Anterior cingulate cortex (tissue), 58 donors: ENCODE results near the gene SPOUT1.
"Not testable (repeated sequence)": the region's sequence is repeated elsewhere in the genome, so short reads cannot be mapped to it uniquely, and the experiment has no call there.

Experiments
- DNase-seq, 58 donors: peaks; one replicate each; lab custom pipeline; 2025; lab: John Stamatoyannopoulos, UW

Gene SPOUT1, protein sequence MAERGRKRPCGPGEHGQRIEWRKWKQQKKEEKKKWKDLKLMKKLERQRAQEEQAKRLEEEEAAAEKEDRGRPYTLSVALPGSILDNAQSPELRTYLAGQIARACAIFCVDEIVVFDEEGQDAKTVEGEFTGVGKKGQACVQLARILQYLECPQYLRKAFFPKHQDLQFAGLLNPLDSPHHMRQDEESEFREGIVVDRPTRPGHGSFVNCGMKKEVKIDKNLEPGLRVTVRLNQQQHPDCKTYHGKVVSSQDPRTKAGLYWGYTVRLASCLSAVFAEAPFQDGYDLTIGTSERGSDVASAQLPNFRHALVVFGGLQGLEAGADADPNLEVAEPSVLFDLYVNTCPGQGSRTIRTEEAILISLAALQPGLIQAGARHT

DNA sequence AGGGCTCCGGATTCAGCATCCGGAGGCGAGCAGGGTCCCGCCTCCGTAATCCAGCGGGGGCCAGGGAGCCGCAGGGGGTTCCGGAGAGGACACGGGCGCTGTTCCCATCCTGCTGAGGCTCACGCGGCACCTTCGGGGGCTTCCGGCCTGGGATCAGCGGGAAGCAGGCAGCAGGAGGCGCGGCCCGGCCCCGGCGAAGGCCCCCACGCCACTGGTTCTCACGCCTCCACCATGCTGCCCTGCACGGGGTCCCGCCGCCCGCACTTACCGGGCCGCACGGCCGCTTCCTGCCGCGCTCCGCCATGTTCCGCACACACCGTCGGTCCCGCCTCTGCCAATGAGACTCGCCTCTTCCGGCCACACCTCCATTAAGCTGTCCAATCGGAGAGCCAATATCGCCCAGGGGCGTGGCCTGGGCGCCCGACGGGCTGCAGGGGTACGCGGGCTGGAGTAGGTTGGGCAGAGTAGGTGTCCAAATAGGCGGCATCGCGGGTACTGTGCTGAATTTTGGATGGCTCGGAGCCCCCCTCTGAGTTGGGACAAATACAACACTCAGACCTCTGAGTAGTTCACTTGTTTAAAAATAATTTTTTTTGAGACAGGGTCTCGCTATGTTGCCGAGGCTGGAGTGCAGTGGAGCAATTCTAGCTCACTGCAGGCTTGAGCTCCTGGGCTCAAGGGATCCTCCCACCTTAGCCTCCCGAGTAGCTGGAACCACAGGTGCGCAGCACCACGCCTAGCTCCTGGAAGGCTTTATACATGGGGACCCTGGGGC is at the start of gene SPOUT1:
Gene SPOUT1, minus strand, starts transcription at position 318 of the 775 bp plus-strand sequence. Its CDS starts 14 bp downstream, at position 304.
- peak; percentile 33 to 97 (median 88) for DNase-seq

DNA sequence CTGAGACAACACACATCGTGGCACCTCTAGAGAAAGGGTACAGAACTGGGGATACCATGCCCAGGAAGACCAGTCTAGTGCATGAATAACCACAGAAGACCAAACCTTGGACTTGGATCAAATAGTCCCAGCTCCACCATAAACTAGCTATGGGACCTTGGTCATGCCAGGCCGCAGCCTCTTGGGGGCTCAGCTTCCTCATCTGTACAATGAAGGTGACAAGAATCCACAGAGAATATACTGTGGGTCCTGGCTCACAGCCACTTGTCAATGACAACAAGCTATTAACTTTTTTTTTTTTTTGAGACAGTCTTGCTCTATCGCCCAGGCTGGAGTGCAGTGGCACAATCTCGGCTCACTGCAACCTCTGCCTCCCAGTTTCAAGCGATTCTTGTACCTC is 48.3 kb upstream of the SPOUT1 start:
- no peak for DNase-seq

- not testable (repeated sequence) for DNase-seq
Observed at GRCh38 chr9:128870941-128871265, 41.3 kb upstream of the SPOUT1 start.

- DNase-seq, result no peak
Observed at GRCh38 chr9:128870128-128870940, 40.7 kb upstream of the SPOUT1 start.

GRCh38 chr9:128863647-128864046 is 34.1 kb upstream of the SPOUT1 start:
- peak in 31 of 58 donors; percentile 12 to 64 (median 37) for DNase-seq

DNA sequence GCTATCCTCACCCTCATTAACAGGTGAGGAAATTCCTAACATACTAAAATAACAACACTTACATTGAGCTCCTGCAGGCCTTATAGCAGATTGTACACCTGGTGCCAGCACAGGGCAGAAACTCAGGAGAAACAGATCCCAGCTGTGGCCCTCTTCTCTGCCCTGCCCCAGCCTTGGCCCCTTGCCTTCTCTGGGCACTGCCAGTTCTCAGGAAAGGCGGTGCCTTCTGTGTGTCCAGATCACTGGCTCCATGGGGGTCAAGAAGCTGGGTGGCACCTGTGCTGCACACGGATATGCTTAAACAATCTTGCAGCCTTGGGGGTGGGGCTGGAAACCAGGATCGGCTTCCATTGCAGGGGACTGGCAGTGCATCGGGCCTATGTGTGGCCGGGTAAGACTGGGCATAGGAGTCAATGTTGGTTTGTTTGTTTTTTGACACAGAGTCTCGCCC is 32.8 kb upstream of the SPOUT1 start:
- peak in 1 of 58 donors; percentile 33 for DNase-seq

GRCh38 chr9:128861501-128861900 is 31.9 kb upstream of the SPOUT1 start:
- DNase-seq, result no peak

DNA sequence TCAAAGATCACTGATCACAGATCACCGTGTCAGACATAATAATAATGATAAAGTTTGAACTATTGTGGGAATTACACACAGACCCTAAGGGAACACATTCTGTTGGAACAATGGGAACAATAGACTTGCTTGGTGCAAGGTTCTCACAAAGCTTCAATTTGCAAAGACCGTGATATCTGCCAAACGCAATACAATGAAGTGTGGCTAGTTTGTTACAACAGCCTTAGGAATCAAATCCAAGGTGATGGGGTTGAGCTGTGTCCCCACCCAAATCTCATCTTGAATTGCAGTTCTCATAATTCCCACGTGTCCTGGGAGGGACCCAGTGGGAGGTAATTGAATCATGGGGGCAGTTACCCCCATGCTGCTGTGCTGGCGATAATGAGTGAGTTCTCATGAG is 31.3 kb upstream of the SPOUT1 start:
- DNase-seq, result peak in 2 of 58 donors; percentile 14 to 41

- not testable (repeated sequence) for DNase-seq
Observed at GRCh38 chr9:128858476-128858875, 28.9 kb upstream of the SPOUT1 start.

DNA sequence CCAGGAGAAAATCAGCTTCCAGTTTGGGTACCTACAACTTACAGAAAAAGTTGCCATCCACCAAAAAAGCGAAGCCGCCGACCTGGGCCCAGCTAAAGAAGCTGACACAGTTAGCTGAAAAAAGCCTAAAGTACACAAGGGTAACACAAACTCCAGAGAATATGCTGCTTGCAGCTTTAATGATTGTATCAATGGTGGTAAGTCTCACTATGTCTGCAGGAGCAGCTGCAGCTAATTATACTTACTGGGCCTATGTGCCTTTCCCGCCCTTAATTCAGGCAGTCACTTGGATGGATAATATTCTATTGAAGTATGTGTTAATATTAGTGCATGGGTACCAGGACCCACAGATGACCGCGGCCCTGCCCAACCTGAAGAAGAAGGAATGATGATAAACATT is 24.9 kb upstream of the SPOUT1 start:
- DNase-seq, result not testable (repeated sequence)

- DNase-seq, result not testable (repeated sequence)
Observed at GRCh38 chr9:128852646-128853045, 23.1 kb upstream of the SPOUT1 start.

GRCh38 chr9:128851779-128852600 is 22.4 kb upstream of the SPOUT1 start:
- peak in 19 of 58 donors; percentile 2 to 54 (median 18) for DNase-seq

DNA sequence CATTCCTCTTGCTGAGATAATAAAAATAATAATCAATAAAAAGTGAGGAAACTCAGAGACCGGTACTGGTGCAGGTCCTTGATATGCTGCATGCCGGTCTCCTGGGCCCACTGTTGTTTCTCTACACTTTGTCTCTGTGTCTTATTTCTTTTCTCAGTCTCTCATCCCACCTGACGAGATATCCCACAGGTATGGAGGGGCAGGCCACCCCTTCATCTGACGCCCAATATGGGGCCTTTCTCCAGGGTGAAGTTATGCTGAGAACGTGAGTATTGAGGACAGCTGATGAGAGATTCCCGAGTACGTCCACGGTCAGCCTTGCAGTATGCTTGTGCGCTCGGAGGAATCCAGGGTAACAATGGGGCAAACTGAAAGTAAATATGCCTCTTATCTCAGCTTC is 21.4 kb upstream of the SPOUT1 start:
- not testable (repeated sequence) for DNase-seq

DNA sequence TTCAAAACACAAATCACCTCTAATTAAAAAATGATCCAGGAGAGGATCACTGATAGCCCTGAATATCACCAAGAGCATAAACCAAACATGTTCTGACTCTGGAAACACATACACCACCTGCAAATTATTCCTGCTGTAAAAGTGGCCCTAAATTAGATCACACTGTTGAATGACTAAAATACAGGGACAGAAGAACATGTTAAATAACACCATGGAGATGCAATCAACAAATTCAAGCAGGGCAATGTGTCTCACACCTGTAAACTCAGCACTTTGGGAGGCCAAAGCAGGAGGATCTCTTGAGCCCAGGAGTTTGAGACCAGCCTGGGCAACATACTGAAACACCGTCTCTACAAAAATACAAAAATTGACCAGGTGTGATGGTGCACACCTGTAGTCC is 18.2 kb upstream of the SPOUT1 start:
- no peak for DNase-seq

- no peak for DNase-seq
Observed at GRCh38 chr9:128846680-128847030, 17.1 kb upstream of the SPOUT1 start.

DNA sequence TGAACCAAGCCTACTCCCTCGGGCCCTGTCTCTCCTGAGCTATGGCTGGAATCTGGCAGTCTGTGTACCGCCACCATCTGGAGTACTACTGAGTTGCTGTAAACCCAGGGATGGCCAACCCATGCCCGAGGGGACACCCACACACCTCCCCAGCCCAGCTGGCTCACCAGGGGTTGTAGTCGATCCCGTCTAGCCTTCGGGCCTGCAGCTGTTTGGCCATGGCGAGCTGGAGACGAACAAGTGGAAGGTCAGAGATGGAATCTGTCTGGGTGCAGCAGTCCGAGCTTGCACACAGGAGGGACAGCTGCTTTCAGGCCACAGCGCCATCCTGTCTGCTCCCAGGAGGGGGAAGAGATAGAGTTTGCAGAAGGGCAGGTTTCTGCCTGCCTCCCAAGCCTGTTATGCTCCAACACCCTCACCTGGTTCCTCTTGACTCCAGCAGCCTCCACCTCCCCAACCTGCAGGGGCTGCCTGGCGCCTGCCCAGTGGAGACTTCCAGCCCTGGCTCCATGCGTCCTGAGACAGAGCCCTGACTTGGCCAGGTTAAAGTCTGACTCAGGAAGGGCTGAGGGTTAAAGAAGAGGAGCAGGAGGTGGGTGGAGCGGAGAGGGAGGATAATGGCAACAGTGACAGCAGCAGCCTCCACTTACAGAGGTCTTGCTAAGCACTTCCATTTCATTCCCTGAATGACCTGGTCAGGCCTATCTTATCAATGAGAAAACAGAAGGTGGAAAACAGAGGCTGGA is 15.8 kb upstream of the SPOUT1 start:
- DNase-seq, result no peak

DNA sequence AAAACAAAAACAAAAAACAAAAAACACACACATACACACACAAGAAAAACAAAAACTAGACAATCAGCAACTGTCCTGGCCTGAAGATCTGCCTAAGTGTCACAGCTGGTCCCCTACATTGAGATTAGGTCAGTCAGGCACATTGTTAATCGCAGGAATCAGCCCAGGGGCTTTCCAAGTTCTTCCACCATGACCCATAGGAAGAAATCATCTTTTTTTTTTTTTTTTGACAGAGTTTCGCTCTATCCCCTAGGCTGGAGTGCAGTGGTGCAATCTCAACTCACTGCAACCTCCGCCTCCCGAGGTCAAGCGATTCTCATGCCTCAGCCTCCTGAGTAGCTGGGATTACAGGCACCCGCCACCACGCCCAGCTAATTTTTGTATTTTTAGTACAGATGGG is 13.6 kb upstream of the SPOUT1 start:
- DNase-seq, result not testable (repeated sequence)

DNA sequence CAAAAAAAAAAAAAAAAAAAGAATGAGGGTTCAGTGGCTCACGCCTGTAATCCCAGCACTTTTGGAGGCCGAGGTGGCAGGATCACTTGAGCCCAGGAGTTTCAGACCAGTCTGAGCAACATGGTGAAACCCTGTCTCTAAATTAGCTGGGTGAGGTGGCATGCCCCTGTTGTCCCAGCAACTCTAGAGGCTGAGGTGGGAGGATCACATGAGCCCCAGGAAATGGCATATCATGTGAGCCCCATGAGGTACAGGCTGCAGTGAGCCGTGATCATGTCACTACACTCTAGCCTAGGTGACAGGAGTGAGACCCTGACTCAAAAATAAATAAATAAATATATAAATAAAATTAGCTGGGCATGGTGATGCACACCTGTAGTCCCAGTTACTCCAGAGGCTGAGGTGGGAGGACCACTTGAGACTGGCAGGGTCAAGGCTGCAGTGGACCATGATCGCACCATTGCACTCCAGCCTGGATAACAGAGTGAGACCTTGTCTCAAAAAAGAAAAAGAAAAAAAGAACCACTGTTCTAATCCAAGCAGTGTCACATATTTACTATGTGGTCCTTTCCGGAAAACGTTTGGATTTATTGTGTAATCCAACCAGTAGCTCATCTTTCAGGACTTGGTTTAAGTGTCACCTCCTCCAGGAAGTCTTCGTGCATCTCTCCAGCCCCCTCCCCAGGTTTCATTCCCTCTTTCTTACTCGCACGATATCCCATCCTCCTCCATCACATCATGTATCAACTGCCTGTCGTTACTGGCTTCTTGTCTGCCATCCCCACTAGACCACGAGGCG is 12.3 kb upstream of the SPOUT1 start:
- DNase-seq, result no peak
